Esophagus squamous epithelium (tissue), 4 donors: ENCODE data around the gene OR6J1.

Experiments used
- CTCF ChIP-seq, 6 experiments: fragments of 450-650 bp in 4 of 6; fragments of 200-600 bp in 2 of 6; sonication (generic) in 2 of 6; IDR thresholded peaks; one replicate each; pipeline ENCODE4 v1.5.1; 2016 to 2019; ENCODE audit warnings: antibody characterized with exemption in 6 of 6, mild to moderate bottlenecking in 4 of 6, moderate library complexity in 4 of 6
- POLR2A ChIP-seq, 4 donors: fragments of 450-650 bp; IDR thresholded peaks; one replicate each; pipeline ENCODE4 v1.6.1; 2017; ENCODE audit warnings: antibody characterized with exemption in 4 of 4, mild to moderate bottlenecking in 4 of 4, moderate library complexity in 3 of 4

GRCh38 chr14:22626590-22626989 lies 17.6 kb downstream of the OR6J1 start:
- TF ChIP-seq CTCF (IDR thresholded peaks at IDR 0.05) (no peak), POLR2A (IDR thresholded peaks at IDR 0.05) (no peak)
